AG04449 (cell line): ENCODE data around the gene FGF21.

ENCODE experiments used
- CTCF ChIA-PET: fragments of 350-600 bp; formaldehyde crosslinking; extraction: SDS; loops from one replicate; lab custom pipeline; 2021; ENCODE audit warnings: antibody characterized with exemption; lab: Yijun Ruan, JAX
- POLR2A ChIA-PET: fragments of 400-600, 350-600 bp; formaldehyde crosslinking; extraction: SDS; loops from one replicate; lab custom pipeline; 2020; ENCODE audit warnings: antibody characterized with exemption, inconsistent platforms; lab: Yijun Ruan, JAX
- DNase-seq: peaks from one replicate; pipeline ENCODE4 v3.0.0-alpha.2; 2010; ENCODE audit warnings: low read depth, low spot score
- H3K4me3 ChIP-seq: 2 replicates; pipeline ENCODE4 v1.5.1; 2011; ENCODE audit warnings: low read depth, mild to moderate bottlenecking, control low read depth, low read length
- TF ChIP-seq, protein P1 (sequence below): IDR thresholded peaks from one replicate; pipeline ENCODE4 v1.5.1; 2011; ENCODE audit warnings: mild to moderate bottlenecking, moderate library complexity, low read length, control low read depth, inconsistent platforms; ENCODE audit not compliant: insufficient read depth; ENCODE audit errors: missing control alignments

Gene FGF21

DNA sequence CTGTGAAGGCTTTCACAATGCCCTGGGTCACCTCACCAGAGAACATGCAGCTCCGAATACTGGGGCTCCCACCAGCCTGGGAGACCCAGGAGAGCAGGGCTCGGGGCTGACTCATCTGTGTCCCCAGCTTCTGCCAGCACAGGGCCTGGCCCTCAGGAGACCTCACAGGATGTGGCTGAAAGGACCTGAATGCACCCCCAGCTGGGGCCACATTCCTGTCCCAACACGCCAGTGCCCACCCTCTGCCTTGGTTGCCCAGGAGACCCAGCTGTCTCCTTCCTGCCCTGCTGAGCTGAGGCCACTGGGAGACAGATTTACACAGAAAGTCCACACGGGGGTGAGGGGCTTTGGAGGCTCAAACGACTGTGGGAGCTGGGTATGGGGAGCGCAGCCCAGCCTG, 43.6 kb downstream of the FGF21 start:
- no peak overlapping the region for H3K4me3 ChIP-seq
- ChIA-PET POLR2A (interaction anchor here (1.0 kb wide), 1 partner anchor 73 kb away, joined by 3 read pairs; the partner anchor contains the start of gene PPP1R15A), CTCF (interaction anchor here (7.3 to 23.0 kb wide), 2 partner anchors 14 to 44 kb away, joined by 83 to 737 read pairs; partner anchors contain the start of gene HSD17B14)
- DNase-seq, result no peak
- TF ChIP-seq, protein P1, sequence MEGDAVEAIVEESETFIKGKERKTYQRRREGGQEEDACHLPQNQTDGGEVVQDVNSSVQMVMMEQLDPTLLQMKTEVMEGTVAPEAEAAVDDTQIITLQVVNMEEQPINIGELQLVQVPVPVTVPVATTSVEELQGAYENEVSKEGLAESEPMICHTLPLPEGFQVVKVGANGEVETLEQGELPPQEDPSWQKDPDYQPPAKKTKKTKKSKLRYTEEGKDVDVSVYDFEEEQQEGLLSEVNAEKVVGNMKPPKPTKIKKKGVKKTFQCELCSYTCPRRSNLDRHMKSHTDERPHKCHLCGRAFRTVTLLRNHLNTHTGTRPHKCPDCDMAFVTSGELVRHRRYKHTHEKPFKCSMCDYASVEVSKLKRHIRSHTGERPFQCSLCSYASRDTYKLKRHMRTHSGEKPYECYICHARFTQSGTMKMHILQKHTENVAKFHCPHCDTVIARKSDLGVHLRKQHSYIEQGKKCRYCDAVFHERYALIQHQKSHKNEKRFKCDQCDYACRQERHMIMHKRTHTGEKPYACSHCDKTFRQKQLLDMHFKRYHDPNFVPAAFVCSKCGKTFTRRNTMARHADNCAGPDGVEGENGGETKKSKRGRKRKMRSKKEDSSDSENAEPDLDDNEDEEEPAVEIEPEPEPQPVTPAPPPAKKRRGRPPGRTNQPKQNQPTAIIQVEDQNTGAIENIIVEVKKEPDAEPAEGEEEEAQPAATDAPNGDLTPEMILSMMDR, result no peak

DNA sequence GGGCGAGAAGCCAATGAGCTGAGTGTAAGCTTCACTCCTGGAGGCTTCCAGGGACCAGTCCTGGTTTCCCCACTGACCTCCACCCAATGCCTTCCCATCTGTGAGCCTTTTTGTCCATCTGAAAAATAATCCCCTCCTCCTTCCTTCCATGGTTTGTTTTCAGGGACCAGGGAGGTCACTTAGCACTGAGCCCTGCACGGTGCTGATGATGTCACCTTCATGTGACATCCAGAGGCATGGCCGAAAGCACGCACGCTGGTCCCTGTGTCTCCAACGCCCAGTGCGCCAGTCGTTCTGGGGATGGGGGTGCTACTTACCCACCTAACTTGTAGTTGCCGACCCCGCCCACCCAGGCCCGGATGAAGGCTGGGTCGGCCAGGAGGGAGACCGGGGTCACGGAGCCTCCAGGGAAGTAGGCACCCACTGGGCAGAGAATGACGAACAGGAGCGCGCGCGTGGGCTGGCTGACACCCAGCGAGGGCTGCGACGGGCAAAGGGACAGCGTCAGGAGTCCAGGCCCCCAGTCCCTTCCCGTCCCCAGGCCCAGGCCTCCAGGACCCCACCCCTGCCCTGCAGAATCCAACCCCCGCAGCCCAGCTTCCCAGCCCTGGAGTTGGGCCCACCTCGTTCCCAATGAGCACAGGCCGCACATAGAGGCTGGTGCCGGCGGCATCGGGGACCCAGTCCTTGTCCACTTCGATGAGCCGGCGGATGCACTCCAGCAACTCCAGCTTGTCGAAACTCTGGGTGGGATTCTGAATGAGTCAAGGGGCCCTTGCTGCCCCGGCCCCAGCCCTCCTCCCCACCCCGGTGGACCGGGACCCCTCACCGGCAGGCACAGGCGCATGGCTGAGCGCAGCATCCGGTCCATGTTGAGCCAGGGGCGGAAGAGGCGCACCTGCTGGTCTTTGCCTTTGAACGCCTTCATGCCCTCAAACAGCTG, 44.3 kb downstream of the FGF21 start:
- ChIA-PET CTCF (interaction anchor here (0.9 to 23.0 kb wide), 3 partner anchors 11 to 44 kb away, joined by 4 to 737 read pairs (median 83); partner anchors contain the start of genes BCAT2 and HSD17B14), POLR2A (interaction anchor here (1.0 kb wide), 1 partner anchor 72 kb away, joined by 3 read pairs; the partner anchor contains the start of gene PPP1R15A)
- H3K4me3 ChIP-seq, result no peak overlapping the region
- TF ChIP-seq, protein P1, result no peak
- DNase-seq, result no peak

DNA sequence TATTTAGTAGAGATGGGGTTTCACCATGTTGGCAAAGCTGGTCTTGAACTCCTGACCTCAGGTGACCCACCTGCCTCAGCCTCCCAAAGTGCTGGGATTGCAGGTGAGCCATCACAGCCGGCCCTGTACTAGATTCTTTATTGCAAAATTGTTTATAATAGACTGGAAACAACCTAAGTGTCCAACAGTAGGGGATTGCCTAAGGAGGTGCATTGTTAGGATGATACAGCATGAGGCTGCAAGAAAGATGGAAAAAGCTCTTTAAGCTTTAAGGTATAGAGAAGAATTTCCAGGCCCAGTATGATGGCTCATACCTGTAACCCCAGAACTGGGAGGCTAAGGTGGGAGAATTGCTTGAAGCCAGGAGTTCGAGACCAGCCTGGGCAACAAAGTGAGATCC, 47.3 kb downstream of the FGF21 start:
- ChIA-PET CTCF (interaction anchor here (1.6 to 3.6 kb wide), 4 partner anchors 9 to 40 kb away, joined by 4 to 13 read pairs (median 9); no protein-coding TSS in a partner anchor), POLR2A (no interaction called here)
- TF ChIP-seq, protein P1, result no peak
- H3K4me3 ChIP-seq, result no peak overlapping the region
- no peak for DNase-seq

DNA sequence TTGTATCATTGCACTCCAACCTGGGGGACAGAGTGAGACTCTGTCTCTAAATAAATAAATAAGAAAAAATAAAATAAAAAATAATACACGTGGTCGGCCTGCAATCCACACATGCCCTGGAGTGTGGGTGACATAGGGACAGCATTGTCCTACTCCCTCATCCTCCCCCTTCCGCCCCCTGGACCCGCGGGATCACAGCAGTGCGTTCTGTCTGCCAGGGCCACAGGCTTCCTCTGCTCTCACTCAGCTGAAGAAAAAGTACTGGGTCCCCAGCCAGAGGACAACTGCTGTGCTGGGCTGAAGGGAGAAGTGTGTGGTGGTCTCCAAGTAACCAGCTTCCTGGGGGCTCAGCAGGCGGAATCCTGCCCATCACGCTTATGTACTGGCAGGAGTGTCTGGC, 49.2 kb downstream of the FGF21 start:
- no peak for DNase-seq
- TF ChIP-seq, protein P1, result no peak
- H3K4me3 ChIP-seq, result no peak overlapping the region
- ChIA-PET CTCF (interaction anchor here (0.8 to 3.6 kb wide), 6 partner anchors 9 to 189 kb away, joined by 3 to 13 read pairs (median 4); partner anchors contain the start of genes GYS1, HSD17B14 and RUVBL2), POLR2A (no interaction called here)

DNA sequence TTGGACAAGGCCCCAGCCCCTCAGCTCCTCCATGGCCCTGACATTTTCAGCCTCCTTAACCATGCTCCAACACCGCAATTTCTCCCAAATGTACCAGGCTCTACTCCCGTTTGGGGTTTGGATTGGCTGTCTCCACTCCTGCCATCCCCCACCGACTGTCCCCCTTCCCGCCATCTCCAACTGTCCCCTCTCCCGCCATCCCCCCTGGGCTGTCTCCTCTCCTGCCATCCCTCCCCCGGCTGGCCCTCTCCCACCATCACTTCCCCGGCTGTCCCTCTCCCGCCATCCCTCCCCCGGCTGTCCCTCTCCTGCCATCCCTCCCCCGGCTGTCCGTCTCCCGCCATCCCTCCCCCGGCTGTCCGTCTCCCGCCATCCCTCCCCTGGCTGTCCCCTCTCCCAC, 50.1 kb downstream of the FGF21 start:
- POLR2A ChIA-PET, result no interaction called here
- TF ChIP-seq, protein P1, result no peak
- H3K4me3 ChIP-seq, result no peak overlapping the region
- DNase-seq, result no peak
- CTCF ChIA-PET, result interaction anchor here (0.8 to 11.5 kb wide), 8 partner anchors 10 to 188 kb away, joined by 3 to 84 read pairs (median 8); partner anchors contain the start of genes GYS1, HSD17B14 and RUVBL2

DNA sequence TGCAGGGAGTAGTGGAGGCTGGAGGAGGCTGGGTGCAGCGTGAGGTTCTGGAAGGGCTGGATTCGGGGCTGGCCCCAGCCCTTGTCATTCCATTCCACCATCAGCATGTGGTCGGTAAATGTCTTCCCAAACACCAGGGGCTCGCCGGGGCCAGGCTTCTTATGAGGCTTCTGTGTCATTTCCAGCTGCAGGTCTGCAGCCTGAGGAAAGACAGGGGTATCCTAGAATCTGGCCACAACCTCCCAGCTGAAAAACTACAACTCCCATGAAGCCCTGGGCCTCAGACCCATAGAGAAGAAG, 51.1 kb downstream of the FGF21 start:
- ChIA-PET POLR2A (interaction anchor here (0.8 to 0.9 kb wide), 2 partner anchors 11 to 65 kb away, joined by 3 read pairs; partner anchors contain the start of gene PPP1R15A), CTCF (interaction anchor here (0.9 to 11.5 kb wide), 6 partner anchors 11 to 164 kb away, joined by 3 to 84 read pairs (median 6); partner anchors contain the start of gene HSD17B14)
- DNase-seq, result no peak
- TF ChIP-seq, protein P1, result no peak
- H3K4me3 ChIP-seq, result no peak overlapping the region
